CD4-positive, alpha-beta T cell (primary cell): ENCODE data around the gene SNRPB. TPM values are rescaled to one million over a fixed set of nuclear protein-coding genes. Genes with fewer than 3 reads are reported as not detected.

Source experiments
- ATAC-seq: fragments of 200-7000 bp; cut with Tn5 transposase; one replicate; pipeline ENCODE4 v1.10.0; 2022; ENCODE audit warnings: mild to moderate bottlenecking; ENCODE audit not compliant: poor library complexity
- CTCF ChIA-PET: fragments of 350-600 bp; sonication (Branson Sonifier 250); formaldehyde crosslinking; loops from one replicate; lab custom pipeline; 2021; ENCODE audit warnings: antibody characterized with exemption, inconsistent platforms; lab: Charles Lee
- POLR2A ChIA-PET: fragments of 350-600 bp; sonication (Branson Sonifier 250); formaldehyde crosslinking; loops from one replicate; lab custom pipeline; 2021; ENCODE audit warnings: antibody characterized with exemption, inconsistent platforms; lab: Charles Lee
- DNase-seq, 14 experiments: peaks; one replicate each; pipeline ENCODE4 v3.0.0-alpha.2; 2013 to 2020; ENCODE audit warnings: mixed read lengths in 2 of 14
- H3K27ac ChIP-seq, 2 donors: one replicate each; pipeline versions ENCODE4 v1.5.1 to v1.7.0; 2013; ENCODE audit warnings: low read length in 2 of 2, low read depth in 1 of 2, mild to moderate bottlenecking in 1 of 2
- H3K27me3 ChIP-seq, 2 experiments: 1 replicate in 1 of 2; 2 replicates in 1 of 2; pipeline versions ENCODE4 v1.6.1 to v1.7.0; 2013; ENCODE audit warnings: low read length in 2 of 2, control low read depth in 1 of 2, mild to moderate bottlenecking in 1 of 2, moderate library complexity in 1 of 2; ENCODE audit not compliant: insufficient read depth in 2 of 2, control insufficient read depth in 1 of 2
- H3K36me3 ChIP-seq: one replicate; pipeline ENCODE4 v1.6.1; 2013; ENCODE audit warnings: low read length, control low read depth; ENCODE audit not compliant: insufficient read depth
- H3K4me1 ChIP-seq: one replicate; pipeline ENCODE4 v1.6.1; 2013; ENCODE audit warnings: low read length, control low read depth; ENCODE audit not compliant: insufficient read depth
- H3K4me3 ChIP-seq: one replicate; pipeline ENCODE4 v1.5.1; 2013; ENCODE audit warnings: mild to moderate bottlenecking, low read length, moderate library complexity
- H3K9me3 ChIP-seq, 2 experiments: 1 replicate in 1 of 2; 2 replicates in 1 of 2; pipeline versions ENCODE4 v1.6.1 to v1.7.0; 2013; ENCODE audit warnings: low read length in 2 of 2, mild to moderate bottlenecking in 2 of 2, control low read depth in 1 of 2, moderate library complexity in 1 of 2; ENCODE audit not compliant: control insufficient read depth in 1 of 2, insufficient read depth in 1 of 2
- H3K27ac Mint-ChIP-seq: one replicate; pipeline ENCODE4 v1.8.0; 2020; ENCODE audit warnings: mixed read lengths
- H3K27me3 Mint-ChIP-seq: one replicate; pipeline ENCODE4 v1.8.0; 2021; ENCODE audit warnings: mixed read lengths
- H3K36me3 Mint-ChIP-seq: one replicate; pipeline ENCODE4 v1.8.0; 2021; ENCODE audit warnings: low read depth, mixed read lengths
- H3K4me1 Mint-ChIP-seq: one replicate; pipeline ENCODE4 v1.8.0; 2021; ENCODE audit warnings: low read depth, mixed read lengths
- H3K4me3 Mint-ChIP-seq: one replicate; pipeline ENCODE4 v1.8.0; 2020; ENCODE audit warnings: mild to moderate bottlenecking, mixed read lengths
- H3K9me3 Mint-ChIP-seq: one replicate; pipeline ENCODE4 v1.8.0; 2020; ENCODE audit warnings: mixed read lengths
- intact Hi-C, 2 experiments: fragments of 100-400 bp; cut with DNase I in 1 of 2; cut with micrococcal nuclease in 1 of 2; formaldehyde crosslinking; loops; one replicate each; pipeline versions ENCODE4 v1.15.1 to v1.9.0; 2023 to 2025; cut with DNase I, micrococcal nuclease
- total RNA-seq, 174 experiments: library from RNA in 2 of 174; stranded (reverse) in 2 of 174; gene quantifications; one replicate each; pipeline ENCODE4 v1.2.3 and lab custom pipeline; 2021 to 2026
- TF ChIP-seq, protein P1 (sequence below): fragments of 200-600 bp; IDR thresholded peaks from one replicate; pipeline ENCODE4 v1.8.0; 2022; ENCODE audit warnings: antibody characterized with exemption, mild to moderate bottlenecking

SNRPB gene
- total RNA-seq, 2 experiments from 2014 or later = 146 to 147 TPM

DNA sequence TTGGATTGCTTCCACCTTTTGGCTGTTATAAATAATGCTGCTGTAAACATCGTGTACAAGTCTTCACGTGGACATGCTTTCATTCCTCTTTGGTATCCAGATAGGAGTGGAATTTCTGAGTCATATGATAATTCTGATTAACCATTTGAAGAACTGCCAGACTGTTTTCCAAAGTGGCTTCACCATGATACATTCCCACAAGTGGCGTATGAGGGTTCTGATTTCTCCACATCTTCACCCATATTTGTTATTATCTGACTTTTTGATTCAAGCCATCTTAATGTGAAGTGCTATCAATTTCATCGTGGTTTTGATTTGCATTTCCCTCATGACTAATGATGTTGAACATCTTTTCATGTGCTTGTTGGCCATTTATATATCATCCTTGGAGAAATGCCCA lies 2.9 kb upstream of the SNRPB start:
- H3K4me3 ChIP-seq = no peak overlapping the region
- intact Hi-C loops = loop anchor here (2.0 to 5.0 kb wide), 5 partner anchors 49 to 1356 kb away; partner anchors contain the start of genes PSMF1 (in 2 of the 2), NOP56 (in 1 of the 2) and NSFL1C (in 1 of the 2)
- POLR2A ChIA-PET = no interaction called here
- peaks cover 5% of the 10 kb centered on the region for H3K36me3 ChIP-seq
- peaks cover 28% of the 10 kb centered on the region for H3K36me3 Mint-ChIP-seq
- H3K27me3 Mint-ChIP-seq = no peaks in the 10 kb centered on the region
- no peak for DNase-seq
- peaks cover 21% of the 10 kb centered on the region for H3K4me1 ChIP-seq
- H3K4me1 Mint-ChIP-seq = peaks cover 33% of the 10 kb centered on the region
- H3K27me3 ChIP-seq = no peaks in the 10 kb centered on the region
- peaks cover 0 to 4% of the 10 kb centered on the region in 2 experiments for H3K9me3 ChIP-seq
- TF ChIP-seq, protein P1, sequence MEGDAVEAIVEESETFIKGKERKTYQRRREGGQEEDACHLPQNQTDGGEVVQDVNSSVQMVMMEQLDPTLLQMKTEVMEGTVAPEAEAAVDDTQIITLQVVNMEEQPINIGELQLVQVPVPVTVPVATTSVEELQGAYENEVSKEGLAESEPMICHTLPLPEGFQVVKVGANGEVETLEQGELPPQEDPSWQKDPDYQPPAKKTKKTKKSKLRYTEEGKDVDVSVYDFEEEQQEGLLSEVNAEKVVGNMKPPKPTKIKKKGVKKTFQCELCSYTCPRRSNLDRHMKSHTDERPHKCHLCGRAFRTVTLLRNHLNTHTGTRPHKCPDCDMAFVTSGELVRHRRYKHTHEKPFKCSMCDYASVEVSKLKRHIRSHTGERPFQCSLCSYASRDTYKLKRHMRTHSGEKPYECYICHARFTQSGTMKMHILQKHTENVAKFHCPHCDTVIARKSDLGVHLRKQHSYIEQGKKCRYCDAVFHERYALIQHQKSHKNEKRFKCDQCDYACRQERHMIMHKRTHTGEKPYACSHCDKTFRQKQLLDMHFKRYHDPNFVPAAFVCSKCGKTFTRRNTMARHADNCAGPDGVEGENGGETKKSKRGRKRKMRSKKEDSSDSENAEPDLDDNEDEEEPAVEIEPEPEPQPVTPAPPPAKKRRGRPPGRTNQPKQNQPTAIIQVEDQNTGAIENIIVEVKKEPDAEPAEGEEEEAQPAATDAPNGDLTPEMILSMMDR = no peak
- no peak overlapping the region for H3K27ac ChIP-seq
- peaks cover 2% of the 10 kb centered on the region for H3K9me3 Mint-ChIP-seq
- ATAC-seq = no peak
- no peak overlapping the region for H3K4me3 Mint-ChIP-seq
- H3K27ac Mint-ChIP-seq = no peak overlapping the region
- CTCF ChIA-PET = no interaction called here

DNA sequence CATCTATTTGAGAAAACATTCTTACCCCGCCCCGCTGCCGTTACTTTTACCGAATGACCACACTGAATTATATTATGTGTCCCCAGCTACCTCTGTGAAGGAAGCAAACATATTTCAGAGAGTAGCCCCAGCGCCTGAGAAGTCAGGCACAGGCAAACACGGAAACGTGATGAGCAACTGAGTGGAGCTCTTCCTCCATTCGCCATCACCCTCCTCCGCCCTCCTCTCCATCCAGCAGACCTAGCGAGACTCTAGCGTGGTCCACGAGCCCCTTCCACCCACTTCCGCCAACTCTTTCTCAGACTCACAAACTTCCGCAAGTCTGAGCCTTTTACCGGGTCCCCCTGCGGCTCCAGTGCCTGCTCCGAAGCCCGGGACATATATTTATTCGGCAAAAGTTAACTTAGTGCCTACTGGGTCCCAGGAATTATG lies 582 bp downstream of the SNRPB start:
- Histone ChIP-seq H3K27ac (peak overlapping the region; percentile 91 to 96), H3K4me3 (peak overlapping the region; percentile 90), H3K4me1 (peaks cover 23% of the 10 kb centered on the region), H3K36me3 (peaks cover 38% of the 10 kb centered on the region), H3K9me3 (no peaks in the 10 kb centered on the region), H3K27me3 (no peaks in the 10 kb centered on the region)
- intact Hi-C loops = loop anchor here (1.0 to 5.0 kb wide), 5 partner anchors 39 to 1353 kb away; partner anchors contain the start of genes PSMF1 (in 2 of the 2), NOP56 (in 1 of the 2) and NSFL1C (in 1 of the 2)
- ATAC-seq = peak; percentile 50
- no peaks in the 10 kb centered on the region for H3K27me3 Mint-ChIP-seq
- CTCF ChIA-PET = interaction anchor here (1.6 to 3.6 kb wide), 3 partner anchors 18 to 54 kb away, joined by 4 to 16 read pairs (median 13); no protein-coding TSS in a partner anchor
- H3K27ac Mint-ChIP-seq = peak overlapping the region; percentile 98
- peak; percentile 39 to 84 (median 56) for DNase-seq
- H3K36me3 Mint-ChIP-seq = peaks cover 57% of the 10 kb centered on the region
- POLR2A ChIA-PET = interaction anchor here (0.7 to 3.1 kb wide), 20 partner anchors 7 to 1623 kb away, joined by 3 to 45 read pairs (median 5); partner anchors contain the start of genes ADISSP, IDH3B, NOP56 and NSFL1C
- TF ChIP-seq, protein P1 = no peak
- H3K4me3 Mint-ChIP-seq = peak overlapping the region; percentile 98
- peaks cover 2% of the 10 kb centered on the region for H3K9me3 Mint-ChIP-seq
- H3K4me1 Mint-ChIP-seq = peaks cover 54% of the 10 kb centered on the region

DNA sequence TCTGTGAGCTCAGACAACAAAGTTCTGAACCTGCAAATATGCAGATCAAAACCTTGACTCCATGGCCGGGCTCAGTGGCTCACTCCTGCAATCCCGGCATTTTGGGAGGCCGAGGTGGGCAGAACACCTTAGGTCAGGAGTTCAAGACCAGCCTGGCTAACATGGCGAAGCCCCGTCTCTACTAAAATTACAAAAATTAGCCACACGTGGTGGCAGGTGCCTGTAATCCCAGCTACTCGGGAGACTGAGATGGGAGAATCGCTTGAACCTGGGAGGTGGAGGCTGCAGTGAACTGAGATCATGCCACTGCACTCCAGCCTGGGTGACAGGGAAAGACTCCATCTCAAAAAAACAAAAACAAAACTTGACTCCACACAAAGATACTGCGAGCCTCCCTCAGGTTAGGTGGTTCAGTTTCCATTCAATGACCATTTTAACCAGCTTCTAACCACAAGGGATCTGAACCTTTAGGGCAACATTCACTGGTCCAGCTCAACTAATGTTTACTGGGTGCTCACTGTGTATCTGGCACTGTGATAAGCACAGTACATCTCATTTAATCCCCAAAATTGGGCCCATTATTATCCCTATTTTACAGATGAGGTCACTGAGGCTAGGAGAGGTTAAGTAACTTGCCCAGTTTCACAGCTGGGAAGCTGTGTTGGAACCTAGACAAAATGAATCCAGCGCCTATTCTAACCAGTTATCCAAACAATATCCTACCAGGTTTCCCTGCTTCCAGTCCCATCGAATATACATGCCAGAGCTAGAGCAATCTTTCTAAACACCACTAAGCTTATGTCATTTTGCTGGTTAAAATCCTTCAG lies 1.8 kb downstream of the SNRPB start:
- H3K27me3 ChIP-seq = no peaks in the 10 kb centered on the region
- no peaks in the 10 kb centered on the region for H3K9me3 ChIP-seq
- Mint-ChIP-seq H3K9me3 (peaks cover 2% of the 10 kb centered on the region), H3K27me3 (no peaks in the 10 kb centered on the region), H3K36me3 (peaks cover 69% of the 10 kb centered on the region), H3K4me3 (peak overlapping the region; percentile 79), H3K4me1 (peaks cover 54% of the 10 kb centered on the region), H3K27ac (peak overlapping the region; percentile 98)
- ChIA-PET CTCF (interaction anchor here (3.6 kb wide), 1 partner anchor 53 kb away, joined by 16 read pairs; no protein-coding TSS in a partner anchor), POLR2A (interaction anchor here (0.7 to 3.1 kb wide), 7 partner anchors 10 to 857 kb away, joined by 3 to 45 read pairs (median 16); partner anchors contain the start of genes NOP56, STK35 and ZNF343)
- H3K4me3 ChIP-seq = no peak overlapping the region
- H3K27ac ChIP-seq = peak overlapping the region in 1 of 2 donors; percentile 96
- H3K36me3 ChIP-seq = peaks cover 50% of the 10 kb centered on the region
- DNase-seq (no peak), ATAC-seq (no peak)
- H3K4me1 ChIP-seq = peaks cover 23% of the 10 kb centered on the region
- TF ChIP-seq, protein P1 = no peak
- intact Hi-C loops = no loop called here
